ENCODE results near the gene FAM161A. TPM values are rescaled to one million over a fixed set of nuclear protein-coding genes. Genes with fewer than 3 reads are reported as not detected.

Gene FAM161A
- total RNA-seq, 1 donor from 2014 or later = 1.5 TPM

- no peaks in the 10 kb centered on the region for H3K36me3 ChIP-seq
- no peak for ATAC-seq
- no peak overlapping the region for H3K27ac ChIP-seq
- H3K27me3 ChIP-seq = no peaks in the 10 kb centered on the region
- intact Hi-C loops (cut with DNase I) = no loop called here
- no peaks in the 10 kb centered on the region for H3K4me1 ChIP-seq
- no peak overlapping the region for H3K4me3 ChIP-seq
- no peak for DNase-seq
- no peak for TF ChIP-seq CTCF (IDR thresholded peaks at IDR 0.05)
- H3K9me3 ChIP-seq = no peaks in the 10 kb centered on the region
Observed at GRCh38 chr2:61775956-61776570, 77.8 kb downstream of the FAM161A start.

Other genes starting within 250 kb of the FAM161A start
- 88.2 TPM for gene CCT4, start 34.6 kb upstream of the FAM161A start, total RNA-seq
- 30.3 TPM for gene COMMD1, start 51.6 kb upstream of the FAM161A start, total RNA-seq